NCI-H1930 (cell line): Measurements from ENCODE around the gene EFCAB9.

Experiments
- DNase-seq, 2 experiments: peaks; one replicate each; lab custom pipeline; 2025; lab: John Stamatoyannopoulos, UW

The EFCAB9 gene

DNA sequence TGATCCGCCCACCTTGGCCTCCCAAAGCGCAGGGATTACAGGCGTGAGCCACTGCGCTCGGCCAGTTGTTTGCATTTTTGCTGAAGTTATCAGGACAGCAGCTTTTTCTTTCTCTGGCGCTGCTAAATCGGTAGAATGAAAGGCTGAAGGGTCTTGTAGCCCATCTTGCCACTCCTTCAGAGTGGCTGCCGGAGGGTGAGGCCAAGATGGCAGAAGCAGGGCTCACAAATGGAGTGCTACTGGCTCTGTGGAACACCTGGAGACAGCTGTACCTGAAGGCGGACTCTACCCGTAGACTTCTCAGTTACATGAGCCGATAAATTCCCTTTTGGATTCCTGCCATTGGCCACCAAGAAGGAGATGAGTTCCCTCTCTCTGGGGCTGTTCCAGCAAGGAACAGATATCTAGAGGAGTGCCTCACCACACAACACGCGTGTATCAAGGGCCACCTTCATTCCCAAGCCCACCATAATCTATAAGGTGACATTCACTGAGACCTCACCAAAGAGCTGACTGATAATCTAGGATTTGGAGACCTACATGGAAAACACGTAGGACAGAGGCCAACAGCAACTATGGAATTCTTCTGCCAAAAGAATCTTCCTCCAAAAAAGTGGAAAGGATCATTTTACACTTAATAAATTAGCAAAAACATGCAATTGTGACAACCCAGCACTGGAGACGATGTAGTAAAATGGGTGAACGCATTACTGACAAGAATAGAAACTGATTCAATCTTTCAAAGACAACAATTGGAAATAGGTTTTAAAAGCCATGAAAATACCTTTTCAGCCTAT, 27.7 kb upstream of the EFCAB9 start:
- no peak for DNase-seq

DNA sequence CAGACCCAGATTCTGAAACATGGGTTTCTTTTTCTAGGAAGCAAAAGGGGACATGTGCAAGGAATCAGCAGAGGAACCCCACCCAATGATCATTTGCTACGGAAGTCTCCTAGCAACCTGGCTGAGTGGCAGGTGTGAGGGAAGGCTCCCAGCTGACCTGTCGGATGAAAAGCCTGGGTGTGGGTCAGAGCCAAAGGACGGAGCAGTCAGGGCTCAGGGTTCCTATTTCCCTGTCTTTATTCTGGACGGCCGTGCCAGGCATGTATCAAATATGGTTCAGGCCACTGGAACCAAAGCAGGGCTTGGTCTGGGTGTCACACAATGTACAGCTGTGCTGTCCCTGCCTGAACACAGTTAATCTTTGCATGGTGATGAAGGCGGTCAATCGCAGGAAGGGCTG, 26.1 kb upstream of the EFCAB9 start:
- no peak for DNase-seq

DNA sequence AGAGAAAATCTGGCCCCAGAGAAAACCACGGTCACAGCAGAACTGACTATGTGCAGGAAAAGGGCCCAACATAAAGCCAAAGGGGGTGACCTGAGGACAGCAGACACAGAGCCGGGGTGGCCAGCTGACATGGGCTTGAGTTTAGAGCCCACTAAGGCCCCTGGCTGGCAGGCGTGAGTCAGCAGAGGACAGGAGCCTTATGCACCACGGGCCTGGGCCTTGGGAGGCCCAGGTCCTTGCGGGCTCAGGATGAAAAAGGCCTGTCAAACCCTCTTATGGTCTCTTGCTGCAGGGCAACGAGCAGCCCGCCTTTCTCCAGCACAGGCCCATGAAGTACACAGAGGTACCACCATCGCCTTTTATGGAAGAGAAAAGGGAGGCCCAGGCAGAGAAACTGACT, 25.7 kb upstream of the EFCAB9 start:
- no peak for DNase-seq

DNA sequence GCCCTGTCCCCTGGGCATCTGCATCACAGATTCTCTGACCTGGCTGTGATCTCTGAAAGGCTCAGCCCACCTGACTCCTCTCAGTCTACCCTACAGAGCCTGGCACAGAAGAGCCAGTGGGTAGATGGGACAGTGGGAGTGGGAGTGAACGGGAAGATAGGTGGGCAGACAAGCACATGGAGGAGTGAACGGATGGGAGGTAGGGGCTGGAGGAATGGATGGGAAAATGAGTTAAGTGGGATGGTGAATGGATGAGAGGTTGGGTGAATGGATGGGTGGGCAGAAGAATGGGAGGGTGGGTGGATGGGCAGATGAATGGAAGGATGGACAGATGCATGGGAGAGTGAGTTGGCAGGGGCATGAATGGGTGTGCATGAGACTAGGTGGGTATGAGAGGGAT, 24.8 kb upstream of the EFCAB9 start:
- no peak for DNase-seq

DNA sequence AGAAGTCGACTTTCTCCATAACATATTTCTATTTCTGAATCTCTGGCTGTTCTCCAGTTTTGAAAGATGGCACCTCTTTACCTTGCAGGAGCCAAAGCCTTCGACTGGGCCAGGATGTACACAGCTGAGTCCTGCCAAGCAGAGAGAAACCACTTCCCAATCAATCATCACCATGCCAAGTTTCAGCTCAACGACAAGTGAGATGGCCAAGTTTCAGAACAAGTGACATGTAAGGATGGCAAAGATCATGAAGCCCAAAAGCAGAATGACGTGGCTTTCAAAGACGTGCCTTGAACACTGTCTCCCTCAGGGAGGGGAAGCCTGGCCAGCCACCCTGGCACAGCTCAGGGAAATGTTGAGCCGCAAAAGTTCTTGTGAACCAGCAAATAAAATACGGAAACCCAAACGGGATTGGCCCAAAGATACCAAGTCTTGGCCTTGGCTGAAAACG, 23.7 kb upstream of the EFCAB9 start:
- no peak for DNase-seq

DNA sequence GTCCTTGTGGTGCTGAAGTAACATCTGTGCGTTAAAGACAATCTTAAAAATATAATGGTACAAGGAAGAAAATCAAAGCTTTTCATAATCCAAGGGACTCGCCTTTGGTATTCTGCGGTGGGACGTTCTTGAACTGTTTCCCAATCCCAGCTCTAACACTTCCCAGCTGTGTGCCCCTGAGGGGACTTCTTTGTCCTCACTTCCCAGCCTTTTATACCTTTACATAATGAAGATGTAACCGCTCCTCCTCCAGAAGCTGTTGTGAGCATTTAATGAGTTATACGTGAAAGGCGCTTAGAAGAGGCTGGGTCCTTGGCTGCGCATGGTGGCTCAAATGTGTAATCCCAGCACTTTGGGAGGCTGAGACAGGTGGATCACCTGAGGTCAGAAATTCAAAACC, 22.9 kb upstream of the EFCAB9 start:
- DNase-seq: no peak

DNA sequence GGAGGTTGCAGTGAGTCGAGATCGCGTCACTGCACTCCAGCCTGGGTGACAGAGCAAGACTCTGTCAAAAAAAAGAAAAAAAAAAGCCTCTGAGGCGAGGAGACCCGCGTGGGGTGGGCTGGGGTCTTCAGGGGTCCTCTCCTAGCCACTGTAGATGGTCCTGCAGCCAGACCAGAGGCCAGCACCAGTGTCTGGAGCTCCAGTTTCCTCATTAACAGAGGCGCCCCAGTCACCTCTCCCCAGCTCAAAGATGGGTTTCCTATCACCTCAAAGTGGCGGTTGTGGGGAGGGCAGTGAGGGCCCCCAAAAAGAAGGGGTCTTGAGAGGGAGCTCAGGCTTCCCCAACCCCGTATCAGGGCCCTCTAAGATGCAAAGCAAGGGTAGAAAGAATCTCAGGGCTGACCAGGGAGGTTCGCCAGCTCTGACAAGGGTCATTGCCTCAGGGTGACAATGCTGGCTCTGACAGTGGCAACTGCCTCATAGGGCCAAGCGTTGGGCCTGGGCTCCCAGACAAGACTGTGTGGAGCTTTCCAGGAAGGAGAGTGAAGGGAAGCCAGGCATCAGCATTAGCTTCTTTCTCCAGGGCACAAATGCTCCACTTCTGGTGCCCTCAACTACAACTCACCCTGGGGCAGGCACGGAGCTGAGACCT, 20.9 kb upstream of the EFCAB9 start:
- DNase-seq: no peak

DNA sequence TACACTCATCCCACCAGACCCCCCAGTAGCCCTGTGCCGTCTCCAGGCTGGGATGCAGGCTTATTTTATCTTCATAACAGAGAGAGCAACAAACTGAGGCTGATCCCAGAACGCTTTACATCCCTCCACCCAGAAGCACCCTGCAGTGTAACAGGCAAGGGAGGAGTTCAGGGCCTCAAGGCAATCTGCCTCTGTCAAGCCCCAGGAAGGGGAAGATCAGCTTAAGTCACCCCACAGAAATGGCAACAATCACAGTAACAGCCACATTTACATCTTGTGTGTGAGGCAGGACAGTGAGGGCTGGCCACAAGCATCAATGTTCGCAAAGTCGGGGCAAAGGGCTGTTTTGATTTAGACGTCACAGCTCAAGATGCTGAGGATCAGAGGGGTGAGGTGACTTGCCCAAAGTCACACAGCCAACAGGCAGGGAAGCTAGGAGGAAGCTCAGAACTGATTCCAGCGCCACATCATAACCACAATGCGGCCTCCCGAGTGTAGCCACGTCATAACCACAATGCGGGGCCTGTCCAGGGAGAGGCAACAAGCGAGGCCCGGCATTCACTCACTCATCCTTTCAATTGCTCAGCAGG, 20.3 kb upstream of the EFCAB9 start:
- no peak for DNase-seq

DNA sequence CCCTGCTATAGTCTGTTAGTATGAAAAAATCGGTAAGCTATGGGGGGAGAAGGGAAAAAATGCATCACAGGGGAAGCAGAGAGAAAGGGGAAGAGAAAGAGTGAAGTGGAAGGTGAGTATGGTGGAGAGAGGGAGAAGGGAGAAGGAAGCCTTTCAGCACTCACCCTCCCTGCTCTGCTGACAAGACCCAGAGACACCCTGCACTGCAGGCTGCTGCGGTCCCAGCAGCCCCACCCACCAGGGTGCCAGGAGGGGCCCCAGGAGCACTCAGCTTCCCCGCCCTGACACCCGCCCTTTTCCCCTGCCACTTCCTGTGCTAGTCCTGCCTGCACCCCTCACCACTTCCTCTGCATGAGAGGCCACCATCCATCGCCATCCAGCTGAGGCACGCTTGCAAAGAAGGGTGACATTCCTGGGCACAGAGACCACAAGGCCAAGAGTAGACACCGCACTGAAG, 18.7 kb upstream of the EFCAB9 start:
- DNase-seq: no peak

DNA sequence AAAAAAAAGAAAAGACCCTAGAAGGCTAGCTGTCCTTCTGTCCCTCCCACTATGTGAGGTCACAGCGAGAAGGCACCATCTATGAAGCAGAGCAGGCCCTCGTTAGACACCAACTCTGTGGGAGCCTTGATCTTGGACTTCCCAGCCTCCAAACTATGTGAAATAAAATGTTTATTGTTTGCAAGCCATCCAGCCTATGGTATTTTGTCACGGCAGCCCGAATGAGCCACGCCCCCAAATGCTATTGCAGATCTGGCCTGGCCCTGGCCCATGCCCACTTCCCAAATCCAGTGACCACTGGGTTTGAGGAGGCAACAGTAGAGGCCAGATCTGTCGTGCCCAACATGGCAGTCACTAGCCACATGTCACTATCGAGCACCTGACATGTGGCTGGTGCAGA, 16.8 kb upstream of the EFCAB9 start:
- DNase-seq: no peak

DNA sequence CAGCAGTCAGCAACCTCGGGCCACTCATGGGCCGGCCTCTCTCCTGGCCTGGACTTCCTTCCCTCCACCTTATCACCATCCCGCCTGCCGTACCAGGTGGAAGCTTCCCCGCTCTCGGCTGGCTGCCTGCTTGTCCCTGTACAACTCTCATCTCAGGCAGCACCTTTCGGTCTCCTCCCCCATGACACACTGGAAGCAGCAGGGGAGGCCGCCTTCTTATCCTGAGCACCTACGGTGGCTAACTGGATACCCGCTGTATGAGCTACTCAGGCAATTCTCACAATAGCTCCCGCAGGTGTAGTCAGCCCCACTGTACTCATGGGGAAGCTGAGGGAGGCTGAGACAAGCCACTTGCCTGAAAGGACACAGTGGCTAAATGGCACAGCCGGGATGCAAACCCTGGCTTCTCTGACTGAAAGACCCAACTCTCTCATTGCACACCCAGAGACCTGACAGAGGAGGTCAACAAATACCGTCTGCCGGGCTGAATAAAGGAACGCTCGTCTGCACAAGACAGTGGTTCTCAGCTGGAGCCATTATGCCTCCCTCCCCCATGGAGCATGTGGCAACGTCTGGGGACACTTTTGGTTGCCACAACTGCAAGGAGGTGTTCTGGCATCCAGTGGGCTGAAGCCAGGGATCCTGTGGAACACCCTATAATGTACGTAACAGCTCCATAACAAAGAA, 15.5 kb upstream of the EFCAB9 start:
- no peak for DNase-seq

DNA sequence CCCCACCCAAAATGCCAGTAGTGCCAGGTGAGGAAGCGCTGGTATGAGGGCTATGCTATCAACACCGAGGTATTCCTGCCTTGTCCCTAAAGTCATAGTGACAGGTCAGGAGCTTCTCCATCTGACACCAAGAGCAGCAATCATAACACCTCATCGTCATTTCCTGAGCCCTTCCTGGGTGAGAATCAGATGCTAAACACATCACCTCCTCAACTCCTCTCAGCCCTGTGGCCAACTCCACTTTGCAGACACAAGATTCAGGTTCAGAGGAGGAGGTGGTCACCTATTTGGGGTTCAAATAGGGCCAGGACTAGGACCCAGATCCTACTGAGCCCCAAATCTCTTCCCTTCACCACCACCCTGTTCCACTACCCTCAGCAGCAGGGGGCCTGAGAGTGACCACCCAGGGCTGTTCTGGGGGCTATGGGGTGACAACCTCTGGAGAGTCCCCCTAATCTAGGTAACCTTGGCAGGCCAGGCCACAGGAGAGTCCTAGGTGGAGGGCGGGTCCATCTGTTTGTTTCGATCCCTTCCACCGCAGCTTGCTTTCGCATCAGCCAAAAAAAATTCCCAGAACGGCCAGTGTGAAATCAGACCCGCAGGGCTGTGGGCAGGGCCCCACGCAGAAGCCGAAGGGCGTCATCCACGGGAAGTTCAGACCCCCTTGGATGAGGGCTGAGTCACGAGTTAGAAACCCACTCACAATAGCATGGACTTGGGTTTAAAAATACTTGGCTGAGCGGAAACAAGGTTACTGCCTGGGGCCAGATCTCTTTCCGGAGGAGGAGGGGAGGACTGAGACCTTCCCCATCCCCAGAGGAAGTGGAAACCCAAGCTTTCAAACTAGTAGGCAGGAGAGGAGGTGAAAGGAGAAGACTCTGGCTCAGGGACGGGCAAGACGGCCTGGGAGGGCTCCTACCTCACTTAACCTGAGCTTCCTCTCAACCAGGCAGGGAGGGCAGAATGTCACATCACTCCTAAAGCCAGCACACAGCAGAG, 14.7 kb upstream of the EFCAB9 start:
- DNase-seq: no peak

DNA sequence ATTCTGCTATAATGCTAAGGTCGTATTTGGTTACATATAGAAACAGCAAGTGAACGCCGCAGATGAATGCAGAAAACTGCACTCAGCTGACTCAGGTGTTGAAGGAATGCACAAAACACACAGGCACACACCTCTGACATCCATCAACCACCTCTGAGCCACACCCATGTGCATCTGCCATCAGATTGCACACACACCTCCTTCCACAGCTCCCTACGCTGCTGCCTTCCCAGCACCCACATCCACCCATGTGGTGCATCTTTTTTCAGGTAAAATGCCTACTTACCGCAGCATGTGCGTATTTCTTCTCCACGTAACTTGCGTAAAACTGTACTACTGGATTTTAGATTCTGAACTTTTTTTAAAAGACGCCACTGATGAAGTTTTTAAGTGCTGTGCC, 13.0 kb upstream of the EFCAB9 start:
- DNase-seq: no peak

DNA sequence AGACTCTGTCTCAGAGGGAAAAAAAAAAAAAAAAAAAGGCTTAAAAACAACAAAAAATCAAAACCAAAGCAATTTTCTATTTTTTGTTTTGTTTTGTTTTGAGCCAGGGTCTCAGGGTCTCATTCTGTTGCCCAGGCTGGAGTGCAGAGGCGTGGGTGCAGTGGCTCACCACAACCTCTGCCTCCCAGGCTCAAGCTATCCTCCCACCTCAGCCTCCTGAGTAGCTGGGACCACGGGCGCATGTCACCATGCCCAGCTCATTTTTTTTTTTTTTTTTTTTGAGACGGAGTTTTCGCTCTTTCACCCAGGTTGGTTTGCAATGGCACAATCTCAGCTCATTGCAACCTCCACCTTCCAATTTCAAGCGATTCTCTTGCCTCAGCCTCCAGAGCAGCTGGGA, 11.7 kb upstream of the EFCAB9 start:
- no peak for DNase-seq

DNA sequence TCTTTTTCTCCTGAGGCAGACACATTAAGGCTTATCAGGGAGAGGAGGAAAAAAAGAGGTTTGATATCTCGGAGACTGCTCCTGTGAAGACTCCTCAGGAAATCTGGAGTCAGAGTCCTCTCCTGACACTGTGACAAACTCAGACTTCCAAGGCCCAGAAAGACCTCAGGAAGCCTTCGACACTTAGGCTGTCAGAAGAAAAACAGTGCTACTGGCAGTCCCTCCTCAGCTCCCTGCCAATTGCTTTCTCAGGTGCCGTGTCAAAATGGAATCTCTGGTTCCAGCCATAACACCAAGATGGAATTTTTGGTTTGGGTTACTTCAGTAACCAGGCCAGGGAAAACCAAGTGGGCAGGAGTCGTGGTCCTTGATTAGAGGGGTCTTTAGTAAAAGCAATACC, 10.1 kb upstream of the EFCAB9 start:
- no peak for DNase-seq

DNA sequence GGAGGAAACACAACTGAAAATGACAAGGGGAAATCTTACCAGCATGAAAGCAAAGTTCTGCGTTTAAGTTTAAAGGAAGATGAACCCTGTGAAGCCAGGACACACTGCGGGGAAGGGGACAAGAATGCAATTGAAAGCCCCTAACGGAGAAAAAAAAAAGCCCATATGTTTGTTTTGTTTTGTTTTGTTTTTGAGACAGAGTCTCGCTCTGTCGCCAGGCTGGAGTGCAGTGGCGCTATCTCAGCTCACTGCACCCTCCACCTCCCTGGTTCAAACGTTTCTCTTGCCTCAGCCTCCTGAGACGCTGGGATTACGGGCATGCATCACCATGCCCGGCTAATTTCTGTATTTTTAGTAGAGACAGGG, 8.9 kb upstream of the EFCAB9 start:
- DNase-seq: no peak

DNA sequence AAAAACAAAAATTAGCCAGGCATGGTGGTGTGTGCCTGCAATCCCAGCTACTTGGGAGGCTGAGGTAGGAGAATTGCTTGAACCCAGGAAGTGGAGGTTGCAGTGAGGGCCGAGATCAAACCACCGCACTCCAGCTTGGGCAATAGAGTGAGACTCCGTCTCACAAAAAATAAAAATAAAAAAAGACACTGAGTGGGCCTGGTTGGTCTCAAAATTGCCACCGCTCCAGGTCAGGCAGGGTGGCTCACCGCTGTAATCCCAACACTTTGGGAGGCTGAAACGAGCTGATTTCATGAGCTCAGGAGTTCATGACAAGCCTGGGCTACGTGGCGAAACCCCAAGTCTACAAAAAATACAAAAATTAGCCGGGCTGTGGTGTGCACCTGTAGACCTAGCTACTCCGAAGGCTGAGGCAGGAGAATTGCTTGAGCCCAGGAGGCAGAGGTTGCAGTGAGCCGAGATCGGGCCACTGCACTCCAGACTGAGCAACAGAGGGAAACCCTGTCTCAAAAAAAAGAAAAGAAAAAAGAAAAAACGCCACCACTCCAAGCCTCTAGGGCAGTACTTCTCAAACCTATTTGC, 7.8 kb upstream of the EFCAB9 start:
- no peak for DNase-seq

DNA sequence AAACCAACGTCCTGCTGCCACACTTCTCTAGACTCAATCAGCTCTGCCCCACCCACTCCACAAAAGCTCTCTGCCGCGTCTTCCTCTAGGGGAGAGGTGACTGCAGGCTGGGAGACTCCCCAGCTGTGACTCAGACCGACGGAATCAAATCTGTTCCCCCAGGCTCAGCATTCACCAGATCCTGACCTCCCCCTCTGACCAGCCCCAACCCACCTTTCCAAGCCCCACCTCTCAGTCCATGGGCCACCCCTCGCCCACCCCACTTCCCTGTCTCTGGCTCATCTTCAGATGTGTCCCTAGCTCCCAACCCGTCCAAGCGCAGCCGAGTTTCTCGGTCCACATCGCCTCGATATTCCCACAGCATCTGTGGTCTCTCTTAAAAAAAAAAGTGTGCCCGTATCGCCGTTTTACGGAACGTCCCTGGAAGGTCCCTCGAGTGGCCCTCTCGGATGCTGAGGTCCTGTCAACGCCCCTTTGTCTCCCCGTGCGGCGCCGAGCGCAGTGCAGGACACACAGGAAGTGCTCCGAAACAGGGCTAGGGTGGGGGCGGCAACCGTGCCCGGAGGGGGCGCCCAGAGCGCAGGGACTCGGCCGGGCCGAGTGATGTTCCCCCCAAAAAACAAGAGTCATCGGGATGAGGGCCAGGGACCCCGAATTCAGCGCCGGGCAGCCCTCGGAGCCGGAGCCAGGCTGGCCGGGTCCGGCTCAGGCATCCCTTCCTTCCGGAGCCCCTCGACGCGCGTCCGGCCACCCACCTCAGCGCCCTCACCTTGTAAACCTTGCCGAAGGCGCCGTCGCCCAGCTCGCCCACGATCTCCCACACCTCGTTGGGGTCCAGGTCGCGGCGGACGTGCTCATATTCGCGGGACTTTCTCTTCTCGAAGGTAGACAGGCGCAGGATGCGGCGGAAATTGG, 6.6 kb upstream of the EFCAB9 start:
- DNase-seq: no peak

DNA sequence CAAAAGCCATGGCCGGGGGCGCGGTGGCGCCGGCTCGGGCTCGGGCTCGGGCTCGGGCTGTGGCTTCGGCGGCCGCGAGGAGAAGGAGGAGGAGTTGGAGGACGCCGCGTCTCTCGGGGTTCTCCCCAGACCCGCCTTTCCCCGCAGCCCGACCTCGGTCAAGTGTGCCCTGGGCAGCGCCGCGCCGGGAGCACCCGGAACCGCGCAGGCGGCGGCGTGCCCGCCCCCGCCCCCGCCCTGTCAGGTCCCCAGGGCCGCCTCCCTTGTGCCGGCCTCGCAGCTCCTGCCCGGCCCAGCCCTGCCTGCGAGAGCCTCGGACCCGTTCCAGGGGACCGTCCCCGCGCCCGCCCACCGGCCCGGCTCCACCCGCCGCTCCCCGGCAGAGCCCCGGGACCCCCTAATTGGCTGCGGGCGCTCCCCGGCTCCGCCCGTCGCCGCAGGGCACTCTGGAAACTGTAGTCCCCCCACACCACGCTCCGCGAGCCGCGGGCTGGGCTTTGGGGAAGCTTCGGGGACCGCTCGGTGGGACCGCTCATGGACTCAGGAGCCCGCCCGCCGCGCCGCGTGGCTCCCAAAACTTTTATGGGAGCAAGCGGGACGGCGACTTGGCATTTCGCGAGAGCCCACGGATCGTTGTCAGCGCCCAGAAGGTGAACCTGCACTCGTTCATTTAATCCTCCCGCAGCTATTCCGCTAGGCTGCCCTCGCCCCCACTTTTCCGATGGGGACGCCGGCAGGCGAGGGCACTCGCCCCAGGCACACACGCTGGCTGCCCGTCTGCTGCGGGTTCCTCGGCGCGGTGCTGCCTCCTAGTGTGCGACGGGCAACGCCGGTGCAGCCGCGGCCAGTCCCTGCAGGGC, 5.7 kb upstream of the EFCAB9 start, which contains the start of gene STK10:
Gene STK10 (minus strand): TSS at position 192 of the 860 bp plus-strand sequence. CDS start 182 bp downstream, at position 10.
- DNase-seq: peak; percentile 68 to 74
